ENCODE results near the gene EIF4E3. TPM values are rescaled to one million over a fixed set of nuclear protein-coding genes. Genes with fewer than 3 reads are reported as not detected.

Gene EIF4E3
- total and polyA plus RNA-seq, 5 experiments from 2014 or later = 23.3 to 48.3 (median 37.8) TPM

DNA sequence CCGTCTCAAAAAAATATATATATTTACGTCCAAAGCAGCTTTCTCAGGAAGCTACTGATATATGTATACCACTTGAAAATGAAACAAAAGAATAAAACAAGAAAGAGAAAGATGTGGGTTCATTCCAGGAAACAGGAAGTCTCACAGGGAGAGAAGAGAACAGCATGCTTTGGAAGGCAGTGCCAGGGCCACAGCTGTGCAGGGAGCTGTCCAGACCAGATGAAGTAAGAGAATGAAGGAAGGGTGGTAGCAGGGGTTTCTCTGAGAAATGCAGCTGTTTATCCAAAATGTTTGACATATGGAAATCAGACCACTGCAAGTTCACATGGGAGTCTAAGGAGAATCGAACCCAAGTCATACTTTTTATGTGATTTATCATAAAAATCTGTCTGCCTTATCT lies 19.5 kb upstream of the EIF4E3 start:
- Mint-ChIP-seq H3K4me3 (no peak overlapping the region), H3K4me1 (no peaks in the 10 kb centered on the region), H3K27ac (peak overlapping the region in 1 of 10 donors; percentile 43), H3K36me3 (peaks cover 0 to 40% (median 28%) of the 10 kb centered on the region in 3 donors), H3K27me3 (peaks cover 0 to 14% (median 0%) of the 10 kb centered on the region in 5 donors), H3K9me3 (peaks cover 20 to 50% (median 34%) of the 10 kb centered on the region in 9 donors)
- POLR2A ChIA-PET = no interaction called here
- no peak for DNase-seq
- no peak for ATAC-seq

DNA sequence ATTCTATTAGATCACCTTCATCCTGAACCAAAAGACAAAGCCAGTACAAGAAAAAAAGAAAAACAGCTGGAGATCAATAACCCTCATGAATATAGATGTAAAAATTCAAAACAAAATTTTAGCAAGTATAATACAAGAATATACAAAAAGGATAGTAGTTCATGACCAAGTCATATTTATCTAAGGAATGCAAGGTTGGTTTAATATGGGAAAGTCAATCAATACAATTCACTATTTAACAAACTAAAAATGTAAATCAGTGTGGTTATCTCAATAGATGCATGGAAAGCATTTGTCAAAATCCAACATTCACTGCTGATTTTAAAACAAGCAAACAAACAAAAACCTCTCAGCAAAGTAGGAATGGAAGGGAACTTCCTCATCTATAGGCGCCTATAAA lies 17.4 kb upstream of the EIF4E3 start:
- H3K27ac Mint-ChIP-seq = no peak overlapping the region
- H3K36me3 Mint-ChIP-seq = peaks cover 0 to 45% (median 31%) of the 10 kb centered on the region in 3 donors
- no peak overlapping the region for H3K4me3 Mint-ChIP-seq
- H3K9me3 Mint-ChIP-seq = peaks cover 21 to 59% (median 36%) of the 10 kb centered on the region in 9 donors
- peaks cover 0 to 10% (median 2%) of the 10 kb centered on the region in 5 donors for H3K27me3 Mint-ChIP-seq
- no peak for ATAC-seq
- DNase-seq = no peak
- POLR2A ChIA-PET = no interaction called here
- H3K4me1 Mint-ChIP-seq = no peaks in the 10 kb centered on the region

DNA sequence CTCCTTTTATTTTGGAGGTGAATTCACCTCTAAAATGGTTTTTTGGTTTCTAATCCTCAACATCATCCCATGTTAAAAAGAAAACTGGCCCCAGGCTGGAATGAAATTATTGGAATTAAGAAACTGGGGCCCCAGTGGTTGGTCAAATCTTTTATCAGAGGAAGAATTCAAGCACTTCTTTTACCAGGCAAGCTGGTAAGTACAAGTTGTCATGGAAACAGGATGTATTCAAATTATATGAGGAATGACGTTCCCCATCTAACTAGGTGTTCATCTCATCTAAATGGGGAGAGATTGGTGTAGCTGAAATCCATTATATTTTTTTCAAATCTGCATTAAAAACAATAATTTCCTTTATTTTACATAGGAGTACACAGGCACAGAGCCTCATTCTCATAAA lies 9.7 kb upstream of the EIF4E3 start:
- ATAC-seq (no peak), DNase-seq (no peak)
- peaks cover 0 to 15% (median 9%) of the 10 kb centered on the region in 3 donors for H3K36me3 Mint-ChIP-seq
- H3K4me3 Mint-ChIP-seq = no peak overlapping the region
- H3K9me3 Mint-ChIP-seq = peaks cover 2 to 21% (median 8%) of the 10 kb centered on the region in 9 donors
- no peak overlapping the region for H3K27ac Mint-ChIP-seq
- peaks cover 7 to 17% (median 11%) of the 10 kb centered on the region in 4 donors for H3K4me1 Mint-ChIP-seq
- POLR2A ChIA-PET = interaction anchor here (0.6 kb wide), 1 partner anchor 81 kb away, joined by 3 read pairs; no protein-coding TSS in a partner anchor
- peaks cover 5 to 17% (median 10%) of the 10 kb centered on the region in 5 donors for H3K27me3 Mint-ChIP-seq

DNA sequence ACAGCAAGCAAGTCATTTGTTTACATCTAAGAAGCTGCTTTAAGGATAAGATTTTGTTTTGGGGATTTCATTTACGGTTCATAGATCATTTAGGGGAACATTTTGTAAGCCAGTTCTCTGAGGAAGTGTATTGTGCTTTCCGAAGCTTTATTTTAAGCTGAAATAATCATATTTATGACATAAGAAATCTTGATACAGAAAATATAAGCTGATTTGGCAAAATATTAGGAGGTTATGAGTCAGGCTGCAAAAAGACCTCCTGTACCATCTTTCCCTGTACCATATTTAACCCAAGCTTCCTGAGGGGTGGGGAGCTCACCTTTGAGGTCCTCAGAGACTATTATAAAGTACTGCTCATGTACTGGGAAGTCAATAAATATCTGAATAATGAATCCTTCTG lies 8.1 kb upstream of the EIF4E3 start:
- DNase-seq (no peak), ATAC-seq (no peak)
- Mint-ChIP-seq H3K27ac (no peak overlapping the region), H3K36me3 (peaks cover 0 to 15% (median 9%) of the 10 kb centered on the region in 3 donors), H3K9me3 (peaks cover 2 to 17% (median 8%) of the 10 kb centered on the region in 9 donors), H3K4me1 (peaks cover 14 to 32% (median 24%) of the 10 kb centered on the region in 4 donors), H3K27me3 (peaks cover 4 to 14% (median 10%) of the 10 kb centered on the region in 5 donors), H3K4me3 (no peak overlapping the region)
- POLR2A ChIA-PET = no interaction called here

DNA sequence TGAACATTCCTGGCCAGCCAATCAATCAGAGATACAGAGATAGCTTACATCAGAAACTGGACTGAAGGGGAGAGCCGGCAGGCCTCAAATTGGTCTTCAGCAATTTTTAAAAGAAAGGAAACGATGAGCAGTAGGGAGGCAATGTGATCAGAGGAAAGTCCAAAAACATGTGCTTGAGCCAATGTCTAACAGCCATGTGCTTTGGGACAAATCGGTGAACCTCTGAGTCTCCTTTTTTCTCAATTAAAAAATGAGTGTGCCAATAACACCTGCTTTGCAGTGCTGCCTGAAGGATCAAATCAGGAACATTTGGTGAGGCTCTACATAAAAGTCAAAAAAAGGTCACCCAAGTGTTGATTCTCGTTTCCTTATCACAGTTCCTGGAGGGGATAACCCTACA lies 7.4 kb upstream of the EIF4E3 start:
- POLR2A ChIA-PET = no interaction called here
- peaks cover 2 to 12% (median 6%) of the 10 kb centered on the region in 9 donors for H3K9me3 Mint-ChIP-seq
- peaks cover 4 to 10% (median 7%) of the 10 kb centered on the region in 5 donors for H3K27me3 Mint-ChIP-seq
- no peak overlapping the region for H3K4me3 Mint-ChIP-seq
- H3K4me1 Mint-ChIP-seq = peaks cover 16 to 35% (median 26%) of the 10 kb centered on the region in 4 donors
- no peak for ATAC-seq
- H3K36me3 Mint-ChIP-seq = peaks cover 0 to 10% (median 5%) of the 10 kb centered on the region in 3 donors
- no peak for DNase-seq
- H3K27ac Mint-ChIP-seq = peak overlapping the region in 1 of 10 donors; percentile 29

DNA sequence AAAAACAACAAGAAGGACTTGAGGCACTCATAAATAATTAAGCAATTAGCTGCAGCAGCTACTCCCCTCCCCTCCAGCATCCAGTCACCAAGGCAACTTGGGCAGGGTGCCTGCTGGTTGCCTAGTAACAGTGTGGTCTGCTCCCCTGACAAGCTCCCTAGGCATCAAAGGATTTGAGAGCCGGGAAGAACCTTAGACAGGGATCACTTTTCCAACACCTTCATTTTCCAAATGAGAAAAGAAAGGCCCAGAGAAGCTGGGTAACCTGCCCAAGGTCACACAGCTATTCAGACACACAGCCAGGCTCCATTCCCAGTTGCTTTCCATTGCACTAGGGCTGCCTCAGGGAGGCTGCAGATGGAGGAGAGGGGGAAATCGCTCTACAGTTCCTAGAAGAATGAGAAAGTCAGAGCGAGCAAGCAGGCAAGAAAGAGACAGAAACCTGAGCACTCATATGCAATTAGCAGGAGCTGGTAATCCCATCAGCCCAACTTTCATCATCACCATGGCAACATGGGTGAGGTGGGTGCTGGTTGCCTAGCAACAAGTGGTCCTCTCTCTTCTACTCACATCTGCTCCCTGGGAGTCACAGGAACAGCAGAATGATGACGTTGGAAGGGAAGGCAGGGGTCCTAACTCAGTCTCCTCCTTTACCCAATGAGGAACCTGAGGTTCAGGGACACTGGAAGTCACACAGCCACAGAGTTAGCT lies 3.6 kb upstream of the EIF4E3 start:
- ATAC-seq (no peak), DNase-seq (peak in 4 of 10 donors; percentile 24 to 67 (median 36))
- H3K4me3 Mint-ChIP-seq = no peak overlapping the region
- peaks cover 29 to 59% (median 41%) of the 10 kb centered on the region in 4 donors for H3K4me1 Mint-ChIP-seq
- H3K27me3 Mint-ChIP-seq = no peaks in the 10 kb centered on the region
- no peaks in the 10 kb centered on the region for H3K9me3 Mint-ChIP-seq
- POLR2A ChIA-PET = interaction anchor here (0.6 to 1.9 kb wide), 4 partner anchors 8 to 1361 kb away, joined by 3 to 6 read pairs (median 4); no protein-coding TSS in a partner anchor
- H3K27ac Mint-ChIP-seq = peak overlapping the region in 9 of 10 donors; percentile 30 to 90 (median 69)
- H3K36me3 Mint-ChIP-seq = no peaks in the 10 kb centered on the region

DNA sequence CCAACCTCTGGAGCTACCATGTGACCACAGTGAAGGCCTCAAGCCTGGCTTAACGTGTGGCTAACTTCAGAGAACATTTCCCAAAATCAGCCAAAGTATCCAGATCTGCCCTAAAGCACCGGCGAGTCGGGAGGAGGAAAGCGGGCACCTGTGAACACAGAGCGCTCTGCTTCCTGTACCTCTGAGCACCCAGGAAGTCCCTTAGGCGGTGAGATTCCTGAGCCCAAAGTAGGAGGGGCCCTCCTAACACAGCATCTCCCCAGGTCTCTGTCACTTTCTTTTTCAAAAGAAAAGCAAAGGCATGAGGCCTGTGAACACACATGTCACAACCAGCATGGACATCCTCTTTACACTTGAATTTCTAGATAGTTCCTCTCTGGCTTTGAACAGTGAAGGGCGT lies 944 bp upstream of the EIF4E3 start:
- no peaks in the 10 kb centered on the region for H3K9me3 Mint-ChIP-seq
- ATAC-seq = peak; percentile 47 to 59
- peak in 9 of 10 donors; percentile 33 to 73 (median 57) for DNase-seq
- peak overlapping the region; percentile 93 to 99 (median 96) for H3K27ac Mint-ChIP-seq
- H3K36me3 Mint-ChIP-seq = no peaks in the 10 kb centered on the region
- no peaks in the 10 kb centered on the region for H3K27me3 Mint-ChIP-seq
- peak overlapping the region; percentile 86 to 96 (median 94) for H3K4me3 Mint-ChIP-seq
- peaks cover 40 to 81% (median 62%) of the 10 kb centered on the region in 4 donors for H3K4me1 Mint-ChIP-seq
- POLR2A ChIA-PET = interaction anchor here (0.6 kb wide), 2 partner anchors 1120 to 1128 kb away, joined by 3 read pairs; no protein-coding TSS in a partner anchor

DNA sequence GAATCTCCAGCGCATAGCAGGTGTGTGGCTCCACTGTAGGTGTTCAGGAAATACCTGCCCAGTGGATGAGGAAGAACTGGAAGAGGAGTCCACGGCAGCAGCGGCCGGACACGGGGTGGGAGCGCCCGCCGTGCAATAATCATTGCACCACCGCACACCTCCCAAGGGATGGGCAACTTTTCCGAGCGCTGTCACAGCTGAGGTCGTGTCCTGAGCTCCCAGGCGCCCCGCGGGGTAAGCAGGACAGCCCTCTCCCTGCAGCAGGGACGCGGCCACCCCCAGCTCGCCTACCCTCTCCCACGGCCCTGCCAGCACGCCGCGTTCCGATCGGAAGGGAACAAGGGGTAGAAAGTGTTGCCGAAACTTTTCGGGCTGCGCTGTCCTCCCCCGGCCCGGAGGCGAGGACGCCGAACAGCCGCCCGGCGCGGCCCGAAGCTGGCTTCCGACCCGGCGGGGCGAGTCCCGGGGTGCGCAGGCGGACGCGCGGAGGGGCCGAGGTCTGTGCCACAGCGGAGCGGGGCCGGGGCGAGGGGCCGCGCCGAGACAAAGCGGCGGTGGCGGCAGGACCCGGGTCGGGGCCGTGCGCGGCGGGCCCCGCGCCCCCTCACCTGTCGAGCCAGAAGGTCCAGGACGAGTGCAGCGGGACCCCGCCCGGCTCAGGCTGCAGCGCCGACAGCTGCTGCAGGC lies 475 bp downstream of the EIF4E3 start:
- Mint-ChIP-seq H3K27me3 (no peaks in the 10 kb centered on the region), H3K4me3 (peak overlapping the region; percentile 74 to 95 (median 93)), H3K4me1 (peaks cover 43 to 78% (median 61%) of the 10 kb centered on the region in 4 donors), H3K36me3 (peaks cover 0 to 5% (median 1%) of the 10 kb centered on the region in 3 donors), H3K27ac (peak overlapping the region; percentile 89 to 98 (median 96)), H3K9me3 (no peaks in the 10 kb centered on the region)
- peak in 7 of 10 donors; percentile 20 to 50 (median 39) for DNase-seq
- ATAC-seq = peak; percentile 31 to 40
- POLR2A ChIA-PET = interaction anchor here (0.9 to 1.9 kb wide), 4 partner anchors 11 to 16 kb away, joined by 3 to 5 read pairs (median 4); no protein-coding TSS in a partner anchor

DNA sequence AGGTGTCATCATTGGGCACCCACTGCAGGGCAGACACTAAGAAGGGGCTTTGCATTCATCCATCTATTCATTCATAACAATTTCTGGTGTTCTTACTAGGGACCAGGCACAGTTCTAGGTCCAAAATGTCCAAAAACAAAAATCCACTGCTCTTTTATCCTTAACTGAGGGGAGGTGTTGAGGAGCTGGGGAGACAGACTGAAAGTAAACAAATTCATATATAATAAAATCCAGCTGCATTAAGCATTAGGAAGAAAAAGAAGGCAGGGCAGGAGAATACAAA lies 1.1 kb downstream of the EIF4E3 start:
- Mint-ChIP-seq H3K36me3 (peaks cover 0 to 10% (median 3%) of the 10 kb centered on the region in 3 donors), H3K4me3 (peak overlapping the region; percentile 74 to 95 (median 93)), H3K27me3 (no peaks in the 10 kb centered on the region), H3K9me3 (no peaks in the 10 kb centered on the region), H3K27ac (peak overlapping the region; percentile 89 to 98 (median 96)), H3K4me1 (peaks cover 44 to 78% (median 60%) of the 10 kb centered on the region in 4 donors)
- POLR2A ChIA-PET = interaction anchor here (0.9 to 1.9 kb wide), 4 partner anchors 10 to 15 kb away, joined by 3 to 5 read pairs (median 4); no protein-coding TSS in a partner anchor
- DNase-seq (no peak), ATAC-seq (no peak)

DNA sequence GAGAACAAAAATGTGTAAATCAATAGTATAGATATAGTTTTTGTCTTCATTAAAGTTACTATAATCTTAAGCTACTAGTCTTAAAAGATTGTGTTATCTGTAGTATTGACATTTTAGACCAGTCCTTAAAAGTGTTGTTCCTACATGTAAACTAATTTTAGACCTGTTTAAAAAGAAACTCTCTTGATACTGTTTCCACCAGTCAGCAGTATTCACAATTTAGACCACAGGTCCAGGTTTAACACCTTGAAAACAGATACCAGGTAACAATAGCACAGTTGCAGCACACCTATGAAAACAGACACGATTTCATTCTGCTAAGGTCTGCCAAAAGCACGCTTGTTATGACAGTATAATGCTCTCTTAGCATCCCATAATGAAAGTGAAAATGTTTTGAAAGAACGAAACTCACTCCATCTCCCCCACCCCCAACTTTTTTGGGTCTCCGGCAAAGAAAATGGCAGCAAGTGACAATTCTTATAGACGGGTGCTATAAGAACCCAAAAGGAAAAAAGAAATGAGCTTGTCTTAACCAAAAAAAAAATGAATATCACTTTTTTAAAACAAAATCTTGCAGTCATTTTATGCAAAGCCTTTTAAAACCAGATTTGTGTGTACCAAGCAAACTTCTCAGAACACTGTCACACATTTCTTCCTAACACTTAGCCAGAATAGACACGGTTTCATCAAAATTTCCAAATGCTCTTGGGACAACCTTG lies 1.6 kb downstream of the EIF4E3 start:
- ATAC-seq (peak; percentile 38 to 56), DNase-seq (peak in 8 of 10 donors; percentile 30 to 79 (median 68))
- H3K27ac Mint-ChIP-seq = peak overlapping the region; percentile 89 to 98 (median 96)
- H3K9me3 Mint-ChIP-seq = no peaks in the 10 kb centered on the region
- POLR2A ChIA-PET = interaction anchor here (1.9 kb wide), 1 partner anchor 13 kb away, joined by 5 read pairs; no protein-coding TSS in a partner anchor
- peak overlapping the region; percentile 74 to 95 (median 93) for H3K4me3 Mint-ChIP-seq
- H3K4me1 Mint-ChIP-seq = peaks cover 47 to 78% (median 62%) of the 10 kb centered on the region in 4 donors
- H3K27me3 Mint-ChIP-seq = no peaks in the 10 kb centered on the region
- peaks cover 0 to 14% (median 3%) of the 10 kb centered on the region in 3 donors for H3K36me3 Mint-ChIP-seq

DNA sequence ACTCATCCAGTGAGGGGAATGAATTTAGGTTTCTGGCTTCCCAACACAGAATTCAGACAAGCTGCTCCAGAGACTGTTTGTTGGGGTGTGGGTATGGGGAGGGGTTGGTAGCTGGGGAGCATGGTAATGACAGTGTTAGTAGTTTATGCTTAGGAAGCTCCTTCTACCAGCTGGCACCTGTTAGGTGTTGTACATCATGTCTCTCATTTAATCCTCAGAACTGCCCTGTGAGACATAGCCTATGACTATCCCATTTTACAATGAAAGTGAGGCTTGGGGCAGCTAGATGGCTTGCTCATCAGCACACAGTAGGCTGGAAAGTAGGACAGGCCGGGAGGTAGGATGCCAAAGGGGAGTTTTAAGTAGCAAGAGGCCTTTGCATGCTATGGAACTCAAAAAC lies 2.5 kb downstream of the EIF4E3 start:
- H3K9me3 Mint-ChIP-seq = no peaks in the 10 kb centered on the region
- ATAC-seq (no peak), DNase-seq (no peak)
- H3K27me3 Mint-ChIP-seq = no peaks in the 10 kb centered on the region
- peaks cover 48 to 81% (median 67%) of the 10 kb centered on the region in 4 donors for H3K4me1 Mint-ChIP-seq
- POLR2A ChIA-PET = interaction anchor here (0.5 kb wide), 1 partner anchor 637 kb away, joined by 4 read pairs; no protein-coding TSS in a partner anchor
- peak overlapping the region; percentile 89 to 98 (median 96) for H3K27ac Mint-ChIP-seq
- peaks cover 0 to 14% (median 3%) of the 10 kb centered on the region in 3 donors for H3K36me3 Mint-ChIP-seq
- peak overlapping the region; percentile 52 to 95 (median 80) for H3K4me3 Mint-ChIP-seq

All from naive thymus-derived CD8-positive, alpha-beta T cell (primary cell).